ENCODE measurements around the gene PCDHGA2.
A peak's percentile ranks its signal among the peaks of the same experiment; 100 is the strongest.
"Not testable (repeated sequence)": the region's sequence is repeated elsewhere in the genome, so short reads cannot be mapped to it uniquely, and the experiment has no call there.

PCDHGA2 gene

GRCh38 chr5:141338538-141339306, at the start of gene PCDHGA2:
PCDHGA2 (plus strand) TSS chr5:141338760.
- peak; percentile 9 for DNase-seq

- no peak for DNase-seq
Measured at GRCh38 chr5:141298376-141298775, 40.2 kb upstream of the PCDHGA2 start.

GRCh38 chr5:141303756-141304155, 34.8 kb upstream of the PCDHGA2 start, which contains the start of gene SLC25A2:
SLC25A2 (minus strand) TSS chr5:141304049; CDS start chr5:141303865, 184 bp downstream.
- no peak for DNase-seq

- DNase-seq, result no peak
Measured at GRCh38 chr5:141306630-141307029, 31.9 kb upstream of the PCDHGA2 start.

- DNase-seq, result no peak
Measured at GRCh38 chr5:141313711-141314110, 24.8 kb upstream of the PCDHGA2 start.

- not testable (repeated sequence) for DNase-seq
Measured at GRCh38 chr5:141316963-141317362, 21.6 kb upstream of the PCDHGA2 start.

GRCh38 chr5:141319202-141319601, 19.4 kb upstream of the PCDHGA2 start:
- no peak for DNase-seq

- no peak for DNase-seq
Measured at GRCh38 chr5:141319699-141320098, 18.9 kb upstream of the PCDHGA2 start.

GRCh38 chr5:141320225-141321169, 18.1 kb upstream of the PCDHGA2 start, which contains the start of gene TAF7:
TAF7 (minus strand) TSS chr5:141320784; CDS start chr5:141320044, 740 bp downstream.
- DNase-seq, result peak; percentile 94

- no peak for DNase-seq
Measured at GRCh38 chr5:141322261-141322660, 16.3 kb upstream of the PCDHGA2 start.

- peak; percentile 62 for DNase-seq
Measured at GRCh38 chr5:141326088-141326854, 12.3 kb upstream of the PCDHGA2 start.

- no peak for DNase-seq
Measured at GRCh38 chr5:141328231-141328630, 10.3 kb upstream of the PCDHGA2 start.

- DNase-seq, result peak; percentile 20
Measured at GRCh38 chr5:141330299-141331080, 8.1 kb upstream of the PCDHGA2 start, which contains the start of gene PCDHGA1. PCDHGA1 (plus strand) TSS chr5:141330514.

- DNase-seq, result not testable (repeated sequence)
Measured at GRCh38 chr5:141332571-141332970, 6.0 kb upstream of the PCDHGA2 start.

- not testable (repeated sequence) for DNase-seq
Measured at GRCh38 chr5:141340781-141341354, 2.3 kb downstream of the PCDHGA2 start.

GRCh38 chr5:141342773-141343172, 4.2 kb downstream of the PCDHGA2 start:
- DNase-seq, result no peak

GRCh38 chr5:141343242-141343952, 4.8 kb downstream of the PCDHGA2 start, which contains the start of gene PCDHGA3:
PCDHGA3 (plus strand) TSS chr5:141343829; CDS start chr5:141344034, 205 bp downstream.
- DNase-seq, result peak; percentile 30

- no peak for DNase-seq
Measured at GRCh38 chr5:141343953-141344463, 5.4 kb downstream of the PCDHGA2 start.

GRCh38 chr5:141345327-141345726, 6.8 kb downstream of the PCDHGA2 start:
- DNase-seq, result no peak

- not testable (repeated sequence) for DNase-seq
Measured at GRCh38 chr5:141346017-141346416, 7.5 kb downstream of the PCDHGA2 start.

Data from activated CD4-positive, alpha-beta T cell treated with anti-CD3 and anti-CD28 coated beads, Interleukin-2, Interleukin-6, amounts not matched to agents 100 ng/mL and 50 ng/mL, durations not matched to agents 16 hours and 8 hours (primary cell).